Stimulated activated naive B cell treated with anti-CD40 and anti-IgM and Interleukin-4, amounts not matched to agents 10 μg/mL and 1 μg/mL and 100 μg/mL, for 72 hours (primary cell): ENCODE measurements around the gene TRIM46.
A peak's percentile ranks its signal among the peaks of the same experiment; 100 is the strongest.
"Not testable (repeated sequence)": the region's sequence is repeated elsewhere in the genome, so short reads cannot be mapped to it uniquely, and the experiment has no call there.

ENCODE experiments used
- ATAC-seq, 2 donors: fragments of 150-1000 bp; cut with Tn5 transposase; replicated peaks; 2 replicates each; pipeline ENCODE4 v1.10.0; 2021; ENCODE audit warnings: moderate library complexity in 1 of 2
- DNase-seq: peaks from one replicate; pipeline ENCODE4 v3.0.0; 2021
- H3K27ac Mint-ChIP-seq: one replicate; pipeline ENCODE4 v1.8.0; 2022; ENCODE audit warnings: mild to moderate bottlenecking, mixed read lengths
- H3K27me3 Mint-ChIP-seq, 2 donors: one replicate each; pipeline ENCODE4 v1.8.0; 2022; ENCODE audit warnings: mixed read lengths in 2 of 2
- H3K36me3 Mint-ChIP-seq, 2 donors: one replicate each; pipeline ENCODE4 v1.8.0; 2022; ENCODE audit warnings: mixed read lengths in 2 of 2, mild to moderate bottlenecking in 1 of 2
- H3K4me1 Mint-ChIP-seq, 2 donors: one replicate each; pipeline ENCODE4 v1.8.0; 2022; ENCODE audit warnings: mixed read lengths in 2 of 2, mild to moderate bottlenecking in 1 of 2
- H3K4me3 Mint-ChIP-seq, 2 donors: one replicate each; pipeline ENCODE4 v1.8.0; 2022; ENCODE audit warnings: mild to moderate bottlenecking in 2 of 2, mixed read lengths in 2 of 2, moderate library complexity in 1 of 2
- H3K9me3 Mint-ChIP-seq, 2 donors: one replicate each; pipeline ENCODE4 v1.8.0; 2022; ENCODE audit warnings: mixed read lengths in 2 of 2, mild to moderate bottlenecking in 1 of 2

TRIM46 gene

GRCh38 chr1:155162631-155163030 lies 11.0 kb upstream of the TRIM46 start:
- H3K27me3 Mint-ChIP-seq, H3K4me3 Mint-ChIP-seq, ATAC-seq, DNase-seq, H3K36me3 Mint-ChIP-seq, H3K9me3 Mint-ChIP-seq: not testable (repeated sequence)
- peak overlapping the region; percentile 31 for H3K27ac Mint-ChIP-seq
- H3K4me1 Mint-ChIP-seq = peaks cover 9 to 15% of the 10 kb centered on the region in 2 donors

GRCh38 chr1:155163785-155164184 lies 9.9 kb upstream of the TRIM46 start:
- not testable (repeated sequence) for H3K36me3 Mint-ChIP-seq, H3K4me3 Mint-ChIP-seq, H3K27ac Mint-ChIP-seq, ATAC-seq, H3K27me3 Mint-ChIP-seq, DNase-seq, H3K9me3 Mint-ChIP-seq
- peaks cover 14 to 21% of the 10 kb centered on the region in 2 donors for H3K4me1 Mint-ChIP-seq

GRCh38 chr1:155164625-155165024 lies 9.0 kb upstream of the TRIM46 start:
- not testable (repeated sequence) for DNase-seq

GRCh38 chr1:155166051-155166470 lies 7.6 kb upstream of the TRIM46 start:
- peaks cover 18 to 22% of the 10 kb centered on the region in 2 donors for H3K4me1 Mint-ChIP-seq
- H3K36me3 Mint-ChIP-seq = peaks cover 13 to 17% of the 10 kb centered on the region in 2 donors
- DNase-seq (no peak), ATAC-seq (no peak)
- peak overlapping the region in 1 of 2 donors; percentile 80 for H3K4me3 Mint-ChIP-seq
- H3K27me3 Mint-ChIP-seq = no peaks in the 10 kb centered on the region
- H3K27ac Mint-ChIP-seq = no peak overlapping the region
- no peaks in the 10 kb centered on the region for H3K9me3 Mint-ChIP-seq

More at GRCh38 chr1:155164625-155165024, 9.0 kb upstream of the TRIM46 start:
- H3K4me3 Mint-ChIP-seq, ATAC-seq, H3K27me3 Mint-ChIP-seq, H3K27ac Mint-ChIP-seq, H3K9me3 Mint-ChIP-seq: not testable (repeated sequence)
- H3K36me3 Mint-ChIP-seq = peaks cover 7 to 10% of the 10 kb centered on the region in 2 donors
- H3K4me1 Mint-ChIP-seq = peaks cover 17 to 21% of the 10 kb centered on the region in 2 donors

GRCh38 chr1:155166471-155167165 lies 7.0 kb upstream of the TRIM46 start:
- H3K36me3 Mint-ChIP-seq = peaks cover 13 to 17% of the 10 kb centered on the region in 2 donors
- H3K27ac Mint-ChIP-seq = peak overlapping the region; percentile 79
- ATAC-seq = peak; percentile 31 to 34
- peaks cover 18 to 28% of the 10 kb centered on the region in 2 donors for H3K4me1 Mint-ChIP-seq
- H3K9me3 Mint-ChIP-seq = no peaks in the 10 kb centered on the region
- H3K4me3 Mint-ChIP-seq = peak overlapping the region; percentile 80 to 86
- DNase-seq = no peak
- H3K27me3 Mint-ChIP-seq = no peaks in the 10 kb centered on the region

GRCh38 chr1:155167166-155168104 lies 6.2 kb upstream of the TRIM46 start:
- DNase-seq (peak; percentile 79), ATAC-seq (peak; percentile 87 to 89)
- Mint-ChIP-seq H3K9me3 (no peaks in the 10 kb centered on the region), H3K27me3 (no peaks in the 10 kb centered on the region), H3K36me3 (peaks cover 13 to 21% of the 10 kb centered on the region in 2 donors), H3K27ac (peak overlapping the region; percentile 93), H3K4me1 (peaks cover 22 to 36% of the 10 kb centered on the region in 2 donors), H3K4me3 (peak overlapping the region; percentile 80 to 86)

- Mint-ChIP-seq H3K4me3 (peak overlapping the region in 1 of 2 donors; percentile 86), H3K4me1 (peaks cover 24 to 41% of the 10 kb centered on the region in 2 donors), H3K36me3 (peaks cover 15 to 21% of the 10 kb centered on the region in 2 donors)
- H3K27ac Mint-ChIP-seq, H3K27me3 Mint-ChIP-seq, DNase-seq, ATAC-seq, H3K9me3 Mint-ChIP-seq: not testable (repeated sequence)
Observed at GRCh38 chr1:155168105-155168445, 5.6 kb upstream of the TRIM46 start.

GRCh38 chr1:155168456-155169210 lies 5.0 kb upstream of the TRIM46 start:
- H3K4me3 Mint-ChIP-seq = no peak overlapping the region
- H3K27ac Mint-ChIP-seq = no peak overlapping the region
- peaks cover 16 to 21% of the 10 kb centered on the region in 2 donors for H3K36me3 Mint-ChIP-seq
- no peaks in the 10 kb centered on the region for H3K27me3 Mint-ChIP-seq
- H3K4me1 Mint-ChIP-seq = peaks cover 29 to 47% of the 10 kb centered on the region in 2 donors
- DNase-seq (no peak), ATAC-seq (no peak)
- no peaks in the 10 kb centered on the region for H3K9me3 Mint-ChIP-seq

- peaks cover 16 to 21% of the 10 kb centered on the region in 2 donors for H3K36me3 Mint-ChIP-seq
Observed at GRCh38 chr1:155169541-155169940, 4.1 kb upstream of the TRIM46 start.

GRCh38 chr1:155170101-155170785 lies 3.4 kb upstream of the TRIM46 start:
- peaks cover 38 to 61% of the 10 kb centered on the region in 2 donors for H3K4me1 Mint-ChIP-seq
- no peaks in the 10 kb centered on the region for H3K9me3 Mint-ChIP-seq
- no peak overlapping the region for H3K4me3 Mint-ChIP-seq
- no peak for ATAC-seq
- DNase-seq = no peak
- H3K27ac Mint-ChIP-seq = no peak overlapping the region
- H3K36me3 Mint-ChIP-seq = peaks cover 16 to 21% of the 10 kb centered on the region in 2 donors
- peaks cover 0 to 5% of the 10 kb centered on the region in 2 donors for H3K27me3 Mint-ChIP-seq

More at GRCh38 chr1:155169541-155169940, 4.1 kb upstream of the TRIM46 start:
- ATAC-seq = no peak
- H3K27me3 Mint-ChIP-seq = peaks cover 0 to 5% of the 10 kb centered on the region in 2 donors
- peak overlapping the region; percentile 27 for H3K27ac Mint-ChIP-seq
- no peak for DNase-seq
- no peak overlapping the region for H3K4me3 Mint-ChIP-seq
- H3K9me3 Mint-ChIP-seq = no peaks in the 10 kb centered on the region
- peaks cover 34 to 56% of the 10 kb centered on the region in 2 donors for H3K4me1 Mint-ChIP-seq

- peaks cover 38 to 61% of the 10 kb centered on the region in 2 donors for H3K4me1 Mint-ChIP-seq
- H3K27ac Mint-ChIP-seq = no peak overlapping the region
- H3K27me3 Mint-ChIP-seq = peaks cover 0 to 5% of the 10 kb centered on the region in 2 donors
Observed at GRCh38 chr1:155170806-155171205, 2.8 kb upstream of the TRIM46 start.

GRCh38 chr1:155171836-155172731 lies 1.6 kb upstream of the TRIM46 start:
- Mint-ChIP-seq H3K9me3 (no peaks in the 10 kb centered on the region), H3K4me1 (peaks cover 42 to 64% of the 10 kb centered on the region in 2 donors), H3K27ac (peak overlapping the region; percentile 98), H3K36me3 (peaks cover 16 to 21% of the 10 kb centered on the region in 2 donors), H3K27me3 (peaks cover 0 to 5% of the 10 kb centered on the region in 2 donors), H3K4me3 (peak overlapping the region; percentile 93 to 99)
- DNase-seq = no peak
- ATAC-seq = peak; percentile 32 to 39

More at GRCh38 chr1:155170806-155171205, 2.8 kb upstream of the TRIM46 start:
- no peak for ATAC-seq
- no peak for DNase-seq
- H3K9me3 Mint-ChIP-seq = no peaks in the 10 kb centered on the region
- no peak overlapping the region for H3K4me3 Mint-ChIP-seq
- peaks cover 16 to 21% of the 10 kb centered on the region in 2 donors for H3K36me3 Mint-ChIP-seq
